ENCODE results near the gene PTP4A2. TPM values are rescaled to one million over a fixed set of nuclear protein-coding genes. Genes with fewer than 3 reads are reported as not detected.

Gene PTP4A2
- total and polyA plus RNA-seq, 10 of the 15 experiments (the other 5 are each of a cell fraction or from before 2014, with no cell fraction given), result 180 to 909 (median 375) TPM

DNA sequence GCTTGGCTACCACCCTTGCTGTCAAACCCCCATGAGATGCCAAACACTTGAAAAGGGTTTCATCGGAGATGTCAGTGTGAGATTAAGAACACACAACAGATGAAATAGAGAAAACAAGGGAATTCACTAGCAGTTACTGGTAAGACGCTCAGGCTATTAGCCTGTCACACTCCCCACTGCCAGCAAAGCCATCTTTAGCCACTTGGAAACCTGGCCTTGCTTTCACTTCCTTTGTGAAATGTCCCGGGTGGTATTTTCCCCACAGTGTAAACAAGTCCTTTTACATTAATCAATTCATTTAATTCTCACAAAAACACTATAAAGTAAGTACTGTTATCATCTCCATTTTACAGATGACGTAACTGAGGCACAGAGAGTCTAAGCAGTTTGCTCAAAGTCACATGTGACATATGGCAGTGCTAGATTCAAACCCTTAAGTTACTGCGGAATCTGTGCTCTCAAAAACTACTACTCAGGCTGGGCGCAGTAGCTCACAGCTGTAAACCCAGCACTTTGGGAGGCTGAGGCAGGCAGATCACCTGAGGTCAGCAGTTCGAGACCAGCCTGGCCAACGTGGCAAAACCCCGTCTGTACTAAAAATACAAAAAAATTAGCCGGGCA lies 42.8 kb upstream of the PTP4A2 start (continued):
- TF ChIP-seq, protein P1, sequence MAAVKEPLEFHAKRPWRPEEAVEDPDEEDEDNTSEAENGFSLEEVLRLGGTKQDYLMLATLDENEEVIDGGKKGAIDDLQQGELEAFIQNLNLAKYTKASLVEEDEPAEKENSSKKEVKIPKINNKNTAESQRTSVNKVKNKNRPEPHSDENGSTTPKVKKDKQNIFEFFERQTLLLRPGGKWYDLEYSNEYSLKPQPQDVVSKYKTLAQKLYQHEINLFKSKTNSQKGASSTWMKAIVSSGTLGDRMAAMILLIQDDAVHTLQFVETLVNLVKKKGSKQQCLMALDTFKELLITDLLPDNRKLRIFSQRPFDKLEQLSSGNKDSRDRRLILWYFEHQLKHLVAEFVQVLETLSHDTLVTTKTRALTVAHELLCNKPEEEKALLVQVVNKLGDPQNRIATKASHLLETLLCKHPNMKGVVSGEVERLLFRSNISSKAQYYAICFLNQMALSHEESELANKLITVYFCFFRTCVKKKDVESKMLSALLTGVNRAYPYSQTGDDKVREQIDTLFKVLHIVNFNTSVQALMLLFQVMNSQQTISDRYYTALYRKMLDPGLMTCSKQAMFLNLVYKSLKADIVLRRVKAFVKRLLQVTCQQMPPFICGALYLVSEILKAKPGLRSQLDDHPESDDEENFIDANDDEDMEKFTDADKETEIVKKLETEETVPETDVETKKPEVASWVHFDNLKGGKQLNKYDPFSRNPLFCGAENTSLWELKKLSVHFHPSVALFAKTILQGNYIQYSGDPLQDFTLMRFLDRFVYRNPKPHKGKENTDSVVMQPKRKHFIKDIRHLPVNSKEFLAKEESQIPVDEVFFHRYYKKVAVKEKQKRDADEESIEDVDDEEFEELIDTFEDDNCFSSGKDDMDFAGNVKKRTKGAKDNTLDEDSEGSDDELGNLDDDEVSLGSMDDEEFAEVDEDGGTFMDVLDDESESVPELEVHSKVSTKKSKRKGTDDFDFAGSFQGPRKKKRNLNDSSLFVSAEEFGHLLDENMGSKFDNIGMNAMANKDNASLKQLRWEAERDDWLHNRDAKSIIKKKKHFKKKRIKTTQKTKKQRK (IDR thresholded peaks at IDR 0.05; ENCODE audit: low read depth, low read length), result no peak
- no peak for TF ChIP-seq ZSCAN29 (IDR thresholded peaks at IDR 0.05)
- TF ChIP-seq, protein P2, sequence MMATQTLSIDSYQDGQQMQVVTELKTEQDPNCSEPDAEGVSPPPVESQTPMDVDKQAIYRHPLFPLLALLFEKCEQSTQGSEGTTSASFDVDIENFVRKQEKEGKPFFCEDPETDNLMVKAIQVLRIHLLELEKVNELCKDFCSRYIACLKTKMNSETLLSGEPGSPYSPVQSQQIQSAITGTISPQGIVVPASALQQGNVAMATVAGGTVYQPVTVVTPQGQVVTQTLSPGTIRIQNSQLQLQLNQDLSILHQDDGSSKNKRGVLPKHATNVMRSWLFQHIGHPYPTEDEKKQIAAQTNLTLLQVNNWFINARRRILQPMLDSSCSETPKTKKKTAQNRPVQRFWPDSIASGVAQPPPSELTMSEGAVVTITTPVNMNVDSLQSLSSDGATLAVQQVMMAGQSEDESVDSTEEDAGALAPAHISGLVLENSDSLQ (IDR thresholded peaks at IDR 0.05), result peak; percentile 64
- TF ChIP-seq, protein P3, sequence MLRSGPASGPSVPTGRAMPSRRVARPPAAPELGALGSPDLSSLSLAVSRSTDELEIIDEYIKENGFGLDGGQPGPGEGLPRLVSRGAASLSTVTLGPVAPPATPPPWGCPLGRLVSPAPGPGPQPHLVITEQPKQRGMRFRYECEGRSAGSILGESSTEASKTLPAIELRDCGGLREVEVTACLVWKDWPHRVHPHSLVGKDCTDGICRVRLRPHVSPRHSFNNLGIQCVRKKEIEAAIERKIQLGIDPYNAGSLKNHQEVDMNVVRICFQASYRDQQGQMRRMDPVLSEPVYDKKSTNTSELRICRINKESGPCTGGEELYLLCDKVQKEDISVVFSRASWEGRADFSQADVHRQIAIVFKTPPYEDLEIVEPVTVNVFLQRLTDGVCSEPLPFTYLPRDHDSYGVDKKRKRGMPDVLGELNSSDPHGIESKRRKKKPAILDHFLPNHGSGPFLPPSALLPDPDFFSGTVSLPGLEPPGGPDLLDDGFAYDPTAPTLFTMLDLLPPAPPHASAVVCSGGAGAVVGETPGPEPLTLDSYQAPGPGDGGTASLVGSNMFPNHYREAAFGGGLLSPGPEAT (IDR thresholded peaks at IDR 0.05; ENCODE audit: low read depth), result peak; percentile 73; the same call in 1 of the 2 replicates
- no peak for TF ChIP-seq ESRRA (IDR thresholded peaks at IDR 0.05; ENCODE audit: low read length)
- TF ChIP-seq TCF3 (IDR thresholded peaks at IDR 0.05; ENCODE audit: borderline replicate concordance, insufficient read depth, low read depth, low read length), result no peak
- TF ChIP-seq, protein P4, sequence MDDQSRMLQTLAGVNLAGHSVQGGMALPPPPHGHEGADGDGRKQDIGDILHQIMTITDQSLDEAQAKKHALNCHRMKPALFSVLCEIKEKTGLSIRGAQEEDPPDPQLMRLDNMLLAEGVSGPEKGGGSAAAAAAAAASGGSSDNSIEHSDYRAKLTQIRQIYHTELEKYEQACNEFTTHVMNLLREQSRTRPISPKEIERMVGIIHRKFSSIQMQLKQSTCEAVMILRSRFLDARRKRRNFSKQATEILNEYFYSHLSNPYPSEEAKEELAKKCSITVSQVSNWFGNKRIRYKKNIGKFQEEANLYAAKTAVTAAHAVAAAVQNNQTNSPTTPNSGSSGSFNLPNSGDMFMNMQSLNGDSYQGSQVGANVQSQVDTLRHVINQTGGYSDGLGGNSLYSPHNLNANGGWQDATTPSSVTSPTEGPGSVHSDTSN (IDR thresholded peaks at IDR 0.05; ENCODE audit: insufficient replicate concordance, low read depth, low read length), result no peak
- TF ChIP-seq SREBF1 (IDR thresholded peaks at IDR 0.05; ENCODE audit: low read length), result no peak
- TF ChIP-seq RAD51 (IDR thresholded peaks at IDR 0.05), result no peak; the same call in 1 of the 2 replicates
- TF ChIP-seq BHLHE40 (IDR thresholded peaks at IDR 0.05; ENCODE audit: borderline replicate concordance in 1 of 2, low read depth in 2 of 2, low read length in 1 of 2), result 0 out of 4 replicates have a peak, but pooled peaks of 1 of the 2 experiments have one; percentile 23
- TF ChIP-seq SMARCA5 (IDR thresholded peaks at IDR 0.05), result peak; percentile 97
- TF ChIP-seq RELA (IDR thresholded peaks at IDR 0.05; ENCODE audit: borderline replicate concordance, partially characterized antibody), result peak; percentile 33
- TF ChIP-seq BCL11A (IDR thresholded peaks at IDR 0.05; ENCODE audit: low read depth, low read length), result 0 out of 2 replicates have a peak, but pooled peaks have one; percentile 11
- peak; percentile 55 for TF ChIP-seq RUNX3 (IDR thresholded peaks at IDR 0.05; ENCODE audit: low read length)
- TF ChIP-seq, protein P5, sequence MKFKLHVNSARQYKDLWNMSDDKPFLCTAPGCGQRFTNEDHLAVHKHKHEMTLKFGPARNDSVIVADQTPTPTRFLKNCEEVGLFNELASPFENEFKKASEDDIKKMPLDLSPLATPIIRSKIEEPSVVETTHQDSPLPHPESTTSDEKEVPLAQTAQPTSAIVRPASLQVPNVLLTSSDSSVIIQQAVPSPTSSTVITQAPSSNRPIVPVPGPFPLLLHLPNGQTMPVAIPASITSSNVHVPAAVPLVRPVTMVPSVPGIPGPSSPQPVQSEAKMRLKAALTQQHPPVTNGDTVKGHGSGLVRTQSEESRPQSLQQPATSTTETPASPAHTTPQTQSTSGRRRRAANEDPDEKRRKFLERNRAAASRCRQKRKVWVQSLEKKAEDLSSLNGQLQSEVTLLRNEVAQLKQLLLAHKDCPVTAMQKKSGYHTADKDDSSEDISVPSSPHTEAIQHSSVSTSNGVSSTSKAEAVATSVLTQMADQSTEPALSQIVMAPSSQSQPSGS (IDR thresholded peaks at IDR 0.05; ENCODE audit: low read length), result no peak; the same call in none of the 2 replicates
- TF ChIP-seq ETV6 (conservative IDR thresholded peaks at IDR 0.05 in 1 of 2, IDR thresholded peaks at IDR 0.05 in 1 of 2; ENCODE audit: borderline replicate concordance in 1 of 2, low read depth in 1 of 2), result no peak
- TF ChIP-seq, protein P6, sequence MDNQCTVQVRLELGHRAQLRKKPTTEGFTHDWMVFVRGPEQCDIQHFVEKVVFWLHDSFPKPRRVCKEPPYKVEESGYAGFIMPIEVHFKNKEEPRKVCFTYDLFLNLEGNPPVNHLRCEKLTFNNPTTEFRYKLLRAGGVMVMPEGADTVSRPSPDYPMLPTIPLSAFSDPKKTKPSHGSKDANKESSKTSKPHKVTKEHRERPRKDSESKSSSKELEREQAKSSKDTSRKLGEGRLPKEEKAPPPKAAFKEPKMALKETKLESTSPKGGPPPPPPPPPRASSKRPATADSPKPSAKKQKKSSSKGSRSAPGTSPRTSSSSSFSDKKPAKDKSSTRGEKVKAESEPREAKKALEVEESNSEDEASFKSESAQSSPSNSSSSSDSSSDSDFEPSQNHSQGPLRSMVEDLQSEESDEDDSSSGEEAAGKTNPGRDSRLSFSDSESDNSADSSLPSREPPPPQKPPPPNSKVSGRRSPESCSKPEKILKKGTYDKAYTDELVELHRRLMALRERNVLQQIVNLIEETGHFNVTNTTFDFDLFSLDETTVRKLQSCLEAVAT (IDR thresholded peaks at IDR 0.05), result peak; percentile 57; the same call in 1 of the 2 replicates
- TF ChIP-seq SIX5 (IDR thresholded peaks at IDR 0.05; ENCODE audit: low read depth, low read length, severe bottlenecking), result no peak
- no peak for TF ChIP-seq POLR2AphosphoS2 (IDR thresholded peaks at IDR 0.05; ENCODE audit: low read depth, low read length)

Measured in GM12878 (cell line).